ENCODE measurements around the gene EPHA2.
"Not testable (repeated sequence)": the region's sequence is repeated elsewhere in the genome, so short reads cannot be mapped to it uniquely, and the experiment has no call there.

The EPHA2 gene

DNA sequence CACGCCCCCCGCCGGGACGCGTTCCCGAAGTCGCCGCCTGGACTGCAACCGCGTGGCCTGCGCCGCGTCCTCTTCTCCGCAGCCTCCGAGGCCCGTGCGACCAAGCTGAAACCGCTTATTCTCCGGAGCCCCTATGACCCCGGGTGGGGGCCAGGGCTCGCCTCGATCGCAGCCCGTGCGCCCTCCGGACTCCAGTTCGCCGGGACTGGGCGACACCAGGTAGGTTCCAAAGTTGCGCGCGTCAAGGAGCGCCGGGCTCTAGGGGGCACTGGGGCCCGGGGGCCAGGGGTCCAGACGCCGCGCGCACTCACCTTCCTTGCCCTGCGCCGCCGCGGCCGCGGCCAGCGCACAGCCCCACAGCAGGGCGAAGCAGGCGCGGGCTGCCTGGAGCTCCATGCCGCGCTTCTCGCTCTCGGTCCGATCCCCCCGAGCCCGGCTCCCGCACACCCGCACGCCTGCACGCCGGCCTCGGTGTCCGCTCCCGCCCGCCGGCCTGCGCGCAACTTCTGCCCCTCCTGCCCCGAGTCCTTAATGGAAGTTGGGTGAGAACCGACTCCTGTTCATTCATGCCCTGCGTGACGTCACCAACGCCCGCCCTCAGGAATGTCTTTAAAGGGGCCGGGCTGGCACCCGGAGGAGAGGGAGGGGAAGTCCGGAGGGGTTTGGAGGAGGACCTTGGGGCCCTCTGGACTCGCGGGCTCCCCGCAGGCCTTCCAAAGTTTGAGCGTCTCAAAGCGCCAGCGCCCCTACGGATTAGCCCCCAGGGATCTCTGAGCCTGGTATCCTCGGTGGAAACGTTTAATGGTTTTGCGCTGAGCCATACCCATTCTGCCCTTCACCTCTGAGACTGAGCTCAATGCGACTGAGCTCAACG lies at the start of gene EPHA2:
Gene EPHA2, minus strand, starts transcription at position 533 of the 874 bp plus-strand sequence. Its CDS starts 137 bp downstream, at position 396.
- DNase-seq (ENCODE audit: low read depth in 2 of 2): no peak

DNA sequence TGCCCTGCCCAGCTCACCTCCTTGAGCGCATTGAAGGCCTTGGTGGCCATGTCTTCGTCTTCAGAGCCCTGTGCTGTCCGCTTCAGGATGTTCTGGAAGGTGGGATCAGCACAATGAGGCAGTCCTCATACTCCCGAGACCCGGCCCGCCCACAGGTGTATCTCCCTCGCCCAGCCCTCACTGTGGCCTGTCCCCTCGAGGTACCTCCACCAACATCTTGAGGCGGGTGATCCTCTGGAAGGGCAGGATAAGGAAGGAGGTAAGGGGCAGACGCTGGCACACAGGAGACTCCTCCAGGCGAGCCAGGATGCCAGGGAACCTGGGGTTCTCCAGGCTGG lies 49.4 kb upstream of the EPHA2 start:
- DNase-seq (ENCODE audit: low read depth in 2 of 2): no peak

DNA sequence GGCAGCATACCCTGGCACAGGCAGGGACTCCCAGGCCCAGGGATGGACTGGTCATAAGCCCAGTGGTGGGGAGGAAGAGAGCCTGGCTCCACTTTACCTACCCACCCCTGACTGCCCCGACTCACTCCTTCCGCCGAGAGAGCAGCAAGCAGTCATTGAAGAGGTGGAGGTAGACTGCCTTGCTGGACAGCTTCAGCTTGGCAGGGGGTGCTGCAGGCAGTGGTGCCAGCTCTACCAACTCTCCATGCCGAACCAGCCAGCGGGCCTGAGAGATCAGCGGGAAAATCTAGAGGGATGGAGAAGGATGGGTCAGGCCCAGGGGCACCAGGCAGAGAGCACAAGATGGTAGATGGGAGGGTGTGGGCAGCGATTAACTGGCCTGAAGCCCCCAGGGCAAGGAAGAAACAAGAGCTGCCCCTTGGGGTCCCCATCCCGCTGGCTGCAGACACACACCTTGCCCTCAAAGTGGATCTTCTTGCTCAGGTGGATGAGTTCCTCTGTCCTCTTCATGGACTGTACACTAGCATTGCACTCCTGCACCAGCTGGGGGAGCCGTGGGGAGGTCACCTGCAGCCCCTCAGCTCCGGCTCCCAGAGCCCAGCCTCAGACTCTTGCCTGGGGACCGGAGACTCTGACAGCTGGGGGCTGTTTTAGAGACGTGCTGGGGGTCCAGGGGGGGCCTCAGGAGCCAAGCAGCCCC lies 48.9 kb upstream of the EPHA2 start:
- no peak for DNase-seq (ENCODE audit: low read depth in 2 of 2)

DNA sequence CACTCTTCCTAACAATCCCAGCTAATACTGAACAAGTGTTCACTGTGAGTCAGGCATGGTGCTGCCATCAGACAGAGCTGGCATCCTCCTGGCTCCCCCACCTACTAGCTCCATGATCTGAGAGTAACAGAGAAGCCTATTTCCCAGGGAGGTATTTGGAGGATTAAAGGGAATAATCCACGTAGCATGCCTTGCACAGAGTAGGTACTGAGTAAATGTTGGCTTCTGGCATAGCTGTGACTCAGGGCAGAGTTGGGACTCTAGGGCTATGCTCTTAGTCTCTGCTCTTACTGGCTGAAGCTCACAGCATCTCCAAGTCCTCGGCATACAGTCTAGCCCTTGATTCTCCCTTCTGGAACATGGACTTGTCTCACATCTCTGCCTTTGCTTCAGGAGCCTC lies 48.3 kb upstream of the EPHA2 start:
- DNase-seq (ENCODE audit: low read depth in 2 of 2): no peak

DNA sequence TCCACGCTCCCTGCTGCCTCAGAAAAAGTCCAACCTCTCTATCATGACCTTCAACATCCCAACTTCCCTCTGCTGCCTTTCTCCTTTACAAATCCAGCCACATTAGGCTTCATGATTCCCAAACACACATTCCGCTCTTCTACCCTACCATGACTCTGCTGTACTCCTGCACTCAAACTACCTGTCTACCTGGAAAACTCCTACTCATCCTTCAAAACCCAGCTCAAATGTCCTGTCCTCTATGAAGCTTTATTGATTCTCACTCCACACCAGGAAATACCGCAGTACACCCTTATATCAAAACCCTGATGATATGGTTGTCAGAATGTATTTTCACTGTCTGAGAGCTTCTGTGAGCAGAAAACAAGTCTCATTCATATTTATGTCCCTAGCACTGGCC lies 47.7 kb upstream of the EPHA2 start:
- no peak for DNase-seq (ENCODE audit: low read depth in 2 of 2)

DNA sequence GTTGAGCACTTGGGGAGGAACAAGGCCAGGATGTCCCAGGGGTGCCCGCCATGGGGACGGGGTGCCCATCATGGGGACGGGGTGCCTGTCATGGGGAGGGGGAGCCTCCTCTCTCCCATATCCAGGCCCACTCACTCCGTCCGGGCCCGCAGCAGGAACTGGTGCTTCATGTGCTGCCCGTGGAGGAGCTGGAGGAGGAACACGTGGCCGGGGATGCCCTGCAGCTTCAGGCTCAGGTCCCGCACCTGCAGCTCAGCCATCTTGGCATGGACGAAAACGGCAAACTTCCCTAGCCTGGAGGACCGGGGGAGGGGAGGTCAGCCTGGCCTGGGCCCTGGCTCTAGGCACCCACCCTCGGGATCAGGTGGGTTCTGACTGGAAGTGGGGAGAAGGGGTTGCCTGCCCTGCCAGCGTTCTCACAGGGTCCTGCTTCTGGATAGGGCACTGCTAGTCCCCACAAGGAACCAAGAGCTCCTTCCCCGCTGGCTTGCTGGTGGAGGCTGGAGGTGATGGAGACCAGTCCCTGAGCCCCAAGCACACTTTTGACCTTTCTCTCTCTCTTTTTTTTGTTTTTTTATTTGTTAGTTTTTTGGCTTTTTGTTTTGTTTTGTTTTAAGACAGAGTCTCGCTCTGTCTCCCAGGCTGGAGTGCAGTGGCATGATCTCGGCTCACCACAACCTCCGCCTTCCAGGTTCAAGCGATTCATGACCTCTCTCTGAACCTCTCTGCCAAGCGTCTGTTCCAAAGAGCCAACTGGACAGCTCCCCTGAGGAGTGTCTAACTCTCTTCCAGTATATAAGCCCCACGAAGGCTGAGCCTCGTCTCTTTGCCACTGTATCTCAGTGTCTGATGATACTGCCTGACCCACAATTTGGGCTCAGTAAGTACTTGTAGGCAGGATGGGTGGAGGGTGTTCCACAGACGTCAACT lies 46.7 kb upstream of the EPHA2 start:
- DNase-seq (ENCODE audit: low read depth in 2 of 2): no peak

DNA sequence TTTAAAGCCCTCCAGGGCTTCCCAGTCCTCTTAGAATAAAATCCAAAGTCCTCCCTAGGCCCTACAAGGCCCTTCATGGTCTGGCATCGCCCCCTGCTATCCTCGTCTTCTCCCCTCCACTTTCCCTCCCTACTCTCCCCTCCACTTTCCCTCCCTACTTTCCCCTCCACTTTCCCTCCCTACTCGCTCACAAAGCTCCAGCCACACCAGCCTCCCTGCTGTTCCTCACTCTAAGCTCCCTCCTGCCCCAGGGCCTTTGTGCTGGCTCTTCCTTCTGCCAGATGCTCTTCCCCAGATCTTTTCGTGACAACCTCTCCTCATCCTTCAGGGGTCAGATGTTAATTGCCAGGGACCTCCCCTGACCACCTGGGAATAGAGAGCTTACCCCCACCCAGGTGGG lies 43.8 kb upstream of the EPHA2 start:
- no peak for DNase-seq (ENCODE audit: low read depth in 2 of 2)

DNA sequence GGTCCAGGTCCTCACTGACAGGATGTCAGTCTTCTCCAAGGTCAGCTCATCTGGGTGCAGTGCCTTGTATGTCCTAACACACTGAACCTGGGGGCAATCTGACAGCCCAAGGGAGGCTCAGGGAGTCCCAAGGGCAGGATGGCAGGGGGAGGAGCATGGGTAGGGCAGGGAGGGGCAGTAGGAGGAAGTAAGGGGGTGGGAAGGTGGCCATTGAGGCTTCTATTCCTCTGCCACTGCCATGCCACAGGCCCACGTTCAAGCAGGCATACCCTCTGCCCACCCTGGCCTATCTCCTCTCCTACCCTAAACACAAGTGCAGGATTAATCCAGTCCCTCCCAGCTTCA lies 43.3 kb upstream of the EPHA2 start:
- no peak for DNase-seq (ENCODE audit: low read depth in 2 of 2)

DNA sequence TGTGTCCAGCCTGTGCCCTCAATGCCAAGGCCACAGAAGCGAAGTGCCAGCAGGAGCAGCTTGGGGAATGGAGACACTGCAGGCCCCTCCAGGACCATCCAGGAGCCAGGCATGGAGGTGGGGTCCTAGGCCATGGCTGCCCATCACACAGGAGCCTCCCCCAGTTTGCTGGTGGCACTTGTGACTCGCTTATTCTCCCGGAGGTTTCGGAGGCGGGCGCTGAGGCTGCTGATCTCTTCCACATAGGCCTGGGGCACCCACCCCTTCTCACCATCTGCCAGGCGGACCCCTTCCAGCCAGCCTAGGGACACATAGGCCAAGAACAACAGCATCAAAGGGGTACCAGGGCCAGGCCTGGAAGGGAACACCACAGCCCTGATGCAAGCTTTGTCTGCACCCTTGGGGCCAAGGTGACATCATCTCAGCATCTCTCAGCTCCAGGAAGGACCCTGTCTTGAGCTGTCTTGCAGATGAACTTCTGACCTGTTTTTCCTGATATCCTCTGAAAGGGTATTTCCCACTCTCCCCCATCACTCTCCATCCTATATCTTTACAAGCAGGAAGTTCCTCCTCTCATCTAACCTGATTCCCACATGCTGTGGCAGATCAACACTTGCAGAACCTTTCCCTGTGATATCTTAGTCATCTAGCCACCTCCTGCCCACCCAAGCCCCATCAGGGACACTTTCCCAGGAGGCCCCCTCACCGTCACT lies 42.7 kb upstream of the EPHA2 start:
- DNase-seq (ENCODE audit: low read depth in 2 of 2): no peak

DNA sequence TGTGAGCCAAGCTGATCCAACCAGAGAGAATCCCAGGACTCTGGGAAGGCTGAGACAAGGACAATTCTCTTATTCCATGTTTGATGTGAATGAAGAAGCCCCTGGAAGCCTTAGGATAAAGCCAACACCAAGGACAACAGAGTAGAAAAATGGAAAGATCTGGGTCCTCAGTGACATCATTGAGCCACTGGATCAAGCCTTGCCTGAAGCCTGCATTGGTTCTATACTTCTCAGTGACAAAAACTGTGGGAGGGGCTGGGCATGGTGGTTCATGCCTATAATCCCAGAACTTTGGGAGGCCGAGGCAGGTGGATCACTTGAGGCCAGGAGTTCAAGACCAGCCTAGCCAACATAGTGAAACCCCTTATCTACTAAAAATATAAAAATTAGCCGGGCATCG lies 41.0 kb upstream of the EPHA2 start:
- no peak for DNase-seq (ENCODE audit: low read depth in 2 of 2)

DNA sequence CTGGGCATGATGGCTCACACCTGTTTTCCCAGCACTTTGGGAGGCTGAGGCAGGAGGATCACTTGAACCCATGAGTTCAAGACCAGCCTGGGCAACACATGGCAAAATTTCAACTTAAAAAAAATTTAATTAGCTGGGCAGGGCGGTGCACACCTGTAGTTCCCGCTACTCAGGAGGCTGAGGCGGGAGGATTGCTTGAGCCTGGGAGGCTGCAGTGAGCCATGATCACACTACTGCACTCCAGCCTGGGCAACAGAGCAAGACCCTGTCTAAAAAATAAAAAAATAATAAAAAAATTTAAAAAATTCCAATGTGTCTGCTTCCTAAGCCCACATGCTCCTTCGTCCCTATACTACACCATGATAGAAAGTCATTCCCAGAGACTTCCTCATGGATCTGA lies 40.3 kb upstream of the EPHA2 start:
- not testable (repeated sequence) for DNase-seq (ENCODE audit: low read depth in 2 of 2)

DNA sequence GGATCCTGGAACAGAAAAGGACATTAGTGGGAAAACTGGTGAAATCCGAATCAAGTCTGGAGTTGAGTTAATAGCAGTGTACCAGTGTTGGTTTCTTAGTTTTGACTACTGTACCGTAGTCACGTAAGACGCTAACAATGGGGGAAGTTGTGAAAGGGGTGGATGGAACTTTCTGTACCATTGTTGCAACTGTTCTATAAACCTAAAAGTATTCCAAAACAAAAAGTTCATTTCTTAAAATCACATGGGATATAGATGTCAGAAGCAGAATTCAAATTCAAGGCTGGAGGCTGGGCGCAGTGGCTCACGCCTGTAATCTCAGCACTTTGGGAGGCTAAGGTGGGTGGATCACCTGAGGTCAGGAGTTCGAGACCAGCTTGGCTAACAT lies 39.6 kb upstream of the EPHA2 start:
- DNase-seq (ENCODE audit: low read depth in 2 of 2): no peak

DNA sequence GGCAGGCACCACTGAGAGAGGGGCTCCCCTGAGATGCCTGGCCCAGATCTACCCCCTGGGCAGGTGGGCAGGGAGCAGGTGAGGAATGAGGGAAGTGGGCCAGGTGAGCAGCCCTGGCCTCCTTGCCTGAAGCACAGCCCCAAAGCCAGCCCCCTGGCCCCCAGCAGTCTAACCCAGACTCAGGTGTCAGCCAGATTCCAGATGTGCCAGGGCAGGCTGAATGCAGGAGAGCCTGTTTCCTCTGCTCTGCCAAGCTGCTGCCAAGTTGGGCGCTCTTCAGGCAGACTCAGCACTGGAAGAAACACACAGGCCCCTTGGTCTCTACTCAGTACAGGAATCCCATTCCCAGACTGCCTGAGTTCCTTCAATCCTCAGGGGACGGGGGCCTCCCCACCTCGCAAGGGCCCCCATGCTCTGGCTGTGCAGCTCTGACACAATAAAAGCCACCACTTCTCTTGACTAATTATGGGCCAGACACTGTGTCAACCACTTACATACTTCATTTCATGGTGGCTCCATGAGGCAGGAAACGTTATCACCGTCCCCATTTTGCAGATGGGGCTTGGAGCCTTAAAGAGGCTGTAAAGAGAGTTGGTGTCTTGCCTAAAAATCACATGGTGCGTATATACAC lies 36.2 kb upstream of the EPHA2 start:
- DNase-seq (ENCODE audit: low read depth in 2 of 2): no peak

DNA sequence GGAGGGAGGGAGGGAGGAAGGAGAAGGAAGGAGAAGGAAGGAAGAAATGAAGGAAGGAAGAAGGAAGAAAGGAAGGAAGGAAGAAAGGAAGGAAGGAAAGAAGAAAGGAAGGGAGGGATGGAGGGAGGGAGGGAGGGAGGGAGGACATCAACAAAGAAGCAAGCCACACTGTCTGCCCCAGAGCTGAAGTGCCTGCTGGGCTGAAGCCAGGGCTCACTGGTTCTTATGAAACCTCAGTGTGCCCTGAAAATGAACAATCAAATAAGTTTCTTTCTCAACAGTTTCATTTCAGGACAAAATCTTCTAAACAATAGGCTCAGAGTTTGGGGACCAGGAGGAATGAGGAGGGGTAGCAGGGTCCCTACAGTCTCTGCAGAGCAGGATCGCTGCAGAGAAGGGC lies 35.4 kb upstream of the EPHA2 start:
- no peak for DNase-seq (ENCODE audit: low read depth in 2 of 2)

DNA sequence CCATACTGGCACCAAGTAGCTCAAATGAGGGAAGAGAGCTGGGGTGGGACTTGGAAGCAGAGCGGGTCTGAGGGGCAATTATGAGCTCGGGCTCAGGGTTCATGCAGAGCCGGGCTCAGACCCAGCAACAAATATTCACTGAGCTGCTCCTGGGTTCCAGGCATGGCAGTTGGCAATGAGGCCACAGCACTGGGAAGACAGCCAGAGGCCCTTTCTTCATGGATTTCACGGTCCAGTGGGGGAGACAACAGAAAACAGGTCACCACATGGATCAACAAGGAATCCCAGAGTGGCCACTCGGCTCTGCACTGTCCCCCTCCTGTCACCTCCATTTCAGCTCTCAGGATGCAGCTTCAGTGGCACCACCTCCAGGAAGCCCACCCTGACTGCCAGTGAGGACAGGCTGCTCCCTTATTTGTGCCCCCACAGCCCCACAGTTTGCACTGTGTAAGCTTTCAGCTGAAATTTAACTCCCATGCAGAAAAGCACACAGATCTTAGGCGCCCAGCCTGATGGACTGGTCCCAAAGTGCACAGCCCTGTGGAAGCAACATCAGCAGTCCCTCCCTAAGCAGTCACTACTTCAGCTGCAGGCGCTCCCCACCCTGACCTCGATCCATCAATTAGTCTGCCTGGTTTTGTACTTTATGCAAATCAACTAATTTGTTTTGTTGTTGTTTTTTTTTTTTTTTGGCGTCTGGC lies 34.2 kb upstream of the EPHA2 start:
- no peak for DNase-seq (ENCODE audit: low read depth in 2 of 2)

DNA sequence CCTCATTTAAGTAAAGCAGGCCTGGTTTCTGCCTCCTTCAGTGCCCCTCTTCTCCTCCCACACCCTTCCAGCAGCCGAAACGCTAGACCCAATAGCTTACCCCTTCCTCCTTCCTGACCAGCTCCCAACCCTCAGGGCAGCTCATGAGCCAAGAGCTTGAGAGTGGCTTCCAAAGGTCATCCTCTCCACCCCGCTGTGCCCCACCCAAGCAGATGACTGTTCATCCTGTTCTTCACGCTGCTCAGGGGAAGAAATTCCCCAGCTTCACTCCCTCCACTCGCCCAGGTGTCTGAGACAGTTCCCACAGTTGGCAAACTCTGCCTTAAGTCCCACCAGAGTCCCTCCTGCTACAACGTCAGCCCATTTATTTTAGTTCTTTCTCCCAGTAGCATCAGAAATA lies 33.1 kb upstream of the EPHA2 start:
- no peak for DNase-seq (ENCODE audit: low read depth in 2 of 2)

DNA sequence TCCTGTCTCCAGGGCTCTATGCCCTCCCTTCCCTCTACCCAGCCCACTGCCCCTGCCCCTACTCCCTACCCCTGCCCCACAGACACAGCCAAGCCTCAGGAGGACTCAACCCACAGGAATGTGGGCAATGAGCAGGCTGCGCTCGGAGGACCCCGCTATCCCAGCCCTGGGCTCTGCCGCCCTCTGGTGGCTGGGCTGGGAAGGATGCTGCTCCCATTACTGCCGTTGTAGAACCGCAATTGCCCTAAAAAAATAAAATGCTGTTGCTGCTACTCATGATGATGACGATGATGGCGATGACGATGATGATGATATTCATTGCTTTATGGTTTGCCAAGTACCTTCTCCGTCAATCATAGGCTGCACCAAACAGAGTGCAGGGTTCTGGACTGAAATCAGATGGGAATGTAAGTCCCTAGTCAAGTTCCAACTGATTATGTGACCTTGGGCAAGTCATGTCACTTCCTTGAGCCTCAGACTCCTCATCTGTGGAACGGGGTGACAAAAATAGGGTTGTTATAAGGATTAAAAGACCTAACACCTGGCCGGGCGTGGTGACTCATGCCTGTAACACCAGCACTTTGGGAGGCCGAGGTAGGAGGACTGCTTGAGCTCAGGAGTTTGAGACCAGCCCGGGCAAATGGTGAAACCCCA lies 32.0 kb upstream of the EPHA2 start:
- DNase-seq (ENCODE audit: low read depth in 2 of 2): peak; percentile 36 to 48

DNA sequence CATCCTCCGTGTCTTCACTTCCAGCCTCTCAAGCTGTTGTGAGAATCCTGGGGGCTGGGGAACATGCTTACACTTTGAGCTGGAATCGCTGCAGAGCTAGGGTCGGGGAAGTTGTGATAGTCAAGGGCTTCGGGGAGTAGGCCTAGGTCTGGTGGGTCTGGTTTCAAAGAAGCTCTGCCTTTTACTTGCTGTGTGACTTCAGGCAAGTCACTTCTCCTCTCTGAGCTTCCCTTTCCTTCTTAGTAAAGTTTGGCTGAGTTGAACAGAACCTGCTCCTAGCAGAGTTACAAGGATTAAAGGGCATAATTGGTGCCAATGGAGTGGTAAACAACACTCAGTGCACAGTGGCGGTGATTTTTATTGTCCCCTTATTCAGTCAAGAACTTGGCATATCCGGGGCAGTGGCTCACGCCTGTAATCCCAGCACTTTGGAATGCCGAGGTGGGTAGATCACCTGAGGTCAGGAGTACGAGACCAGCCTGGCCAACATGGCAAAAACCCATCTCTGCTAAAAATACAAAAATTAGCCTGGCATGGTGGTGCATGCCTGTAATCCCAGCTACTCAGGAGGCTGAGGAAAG lies 30.9 kb upstream of the EPHA2 start:
- DNase-seq (ENCODE audit: low read depth in 2 of 2): no peak

DNA sequence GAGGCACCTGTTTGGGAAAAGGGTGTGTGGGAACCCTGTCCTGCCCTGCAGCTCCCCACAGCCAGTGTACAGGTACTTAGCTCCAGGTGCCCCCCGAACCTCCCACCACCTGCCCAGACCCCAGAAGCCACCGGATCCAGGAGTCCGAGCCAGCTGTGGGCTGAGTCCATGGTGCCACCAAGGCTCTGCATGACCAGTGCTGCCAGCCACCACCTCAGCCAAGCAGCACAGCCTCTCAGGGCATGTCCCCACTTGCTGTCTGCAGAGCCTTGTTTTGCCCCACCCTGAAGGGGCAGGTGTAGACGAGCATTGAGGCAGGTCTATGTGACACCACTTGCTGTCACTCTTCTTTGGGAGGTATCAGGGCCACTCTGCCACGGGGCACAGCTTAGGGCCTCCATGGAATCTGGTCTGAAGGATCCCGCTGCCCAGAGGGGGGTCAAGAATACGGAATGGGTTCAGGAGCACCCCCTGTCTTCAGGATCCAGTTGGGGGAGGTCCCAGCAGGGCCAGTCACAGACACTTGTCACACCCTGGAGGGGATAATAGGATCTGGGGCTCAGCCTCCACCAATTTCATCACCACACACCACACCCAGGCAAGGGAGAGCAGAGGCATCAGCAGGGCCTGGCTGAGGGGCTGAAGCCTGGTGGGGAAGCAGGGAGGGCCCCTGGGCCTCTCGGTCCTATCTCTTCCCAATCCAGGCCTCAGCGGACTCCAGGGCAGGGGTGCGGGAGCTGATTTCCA lies 28.9 kb upstream of the EPHA2 start:
- DNase-seq (ENCODE audit: low read depth in 2 of 2): no peak

Measured in stimulated activated CD8-positive, alpha-beta memory T cell treated with anti-CD3 and anti-CD28 coated beads, Interleukin-15, amount 100 ng/mL, for 4 hours (primary cell).